SKM-1 treated with dmso at 0.1 percent for 144 hours (cell line): Measurements from ENCODE around the gene IKZF3.
"Not testable (repeated sequence)": the region's sequence is repeated elsewhere in the genome, so short reads cannot be mapped to it uniquely, and the experiment has no call there.

Experiments
- DNase-seq: peaks from one replicate; lab custom pipeline; 2025; ENCODE audit not compliant: unreplicated experiment; lab: John Stamatoyannopoulos, UW

Gene IKZF3

GRCh38 chr17:39863918-39864746 is at the start of gene IKZF3:
IKZF3 (minus strand) TSS chr17:39864312; CDS start chr17:39864126, 186 bp downstream.
- peak; percentile 24 for DNase-seq

- DNase-seq: no peak
These were observed 44.8 kb upstream of the IKZF3 start for GRCh38 chr17:39908789-39909352.

GRCh38 chr17:39904990-39905288 is 40.8 kb upstream of the IKZF3 start:
- no peak for DNase-seq

GRCh38 chr17:39903158-39903884 is 39.2 kb upstream of the IKZF3 start:
- DNase-seq: peak; percentile 27

GRCh38 chr17:39902027-39902426 is 37.9 kb upstream of the IKZF3 start:
- not testable (repeated sequence) for DNase-seq

- no peak for DNase-seq
These were observed 35.1 kb upstream of the IKZF3 start for GRCh38 chr17:39899215-39899614.

GRCh38 chr17:39898088-39898487 is 34.0 kb upstream of the IKZF3 start:
- DNase-seq: no peak

- DNase-seq: peak; percentile 53
These were observed 30.7 kb upstream of the IKZF3 start for GRCh38 chr17:39894681-39895376.

- DNase-seq: no peak
These were observed 25.1 kb upstream of the IKZF3 start for GRCh38 chr17:39889200-39889599.

- no peak for DNase-seq
These were observed 23.0 kb upstream of the IKZF3 start for GRCh38 chr17:39887078-39887477.

GRCh38 chr17:39886102-39886501 is 22.0 kb upstream of the IKZF3 start:
- not testable (repeated sequence) for DNase-seq

GRCh38 chr17:39872751-39873150 is 8.6 kb upstream of the IKZF3 start:
- DNase-seq: no peak

GRCh38 chr17:39871801-39872200 is 7.7 kb upstream of the IKZF3 start:
- no peak for DNase-seq

GRCh38 chr17:39870776-39871175 is 6.7 kb upstream of the IKZF3 start:
- no peak for DNase-seq

GRCh38 chr17:39868554-39868942 is 4.4 kb upstream of the IKZF3 start:
- DNase-seq: no peak

GRCh38 chr17:39867880-39868553 is 3.9 kb upstream of the IKZF3 start, which contains the start of gene ZPBP2:
ZPBP2 (plus strand) TSS chr17:39868202; CDS start chr17:39868355, 153 bp downstream.
- no peak for DNase-seq

- no peak for DNase-seq
These were observed 3.2 kb upstream of the IKZF3 start for GRCh38 chr17:39867084-39867879.

- no peak for DNase-seq
These were observed 2.1 kb upstream of the IKZF3 start for GRCh38 chr17:39866013-39866730.

GRCh38 chr17:39863244-39863917 is 731 bp downstream of the IKZF3 start:
- DNase-seq: no peak
